ENCODE data around the gene NOL6. TPM values are rescaled to one million over a fixed set of nuclear protein-coding genes. Genes with fewer than 3 reads are reported as not detected.
A peak's percentile ranks its signal among the peaks of the same experiment; 100 is the strongest.

The NOL6 gene
- total and polyA plus RNA-seq, 2 of the 13 experiments (the other 11 are each of a cell fraction or from before 2014, with no cell fraction given): 17.0 to 30.2 TPM

DNA sequence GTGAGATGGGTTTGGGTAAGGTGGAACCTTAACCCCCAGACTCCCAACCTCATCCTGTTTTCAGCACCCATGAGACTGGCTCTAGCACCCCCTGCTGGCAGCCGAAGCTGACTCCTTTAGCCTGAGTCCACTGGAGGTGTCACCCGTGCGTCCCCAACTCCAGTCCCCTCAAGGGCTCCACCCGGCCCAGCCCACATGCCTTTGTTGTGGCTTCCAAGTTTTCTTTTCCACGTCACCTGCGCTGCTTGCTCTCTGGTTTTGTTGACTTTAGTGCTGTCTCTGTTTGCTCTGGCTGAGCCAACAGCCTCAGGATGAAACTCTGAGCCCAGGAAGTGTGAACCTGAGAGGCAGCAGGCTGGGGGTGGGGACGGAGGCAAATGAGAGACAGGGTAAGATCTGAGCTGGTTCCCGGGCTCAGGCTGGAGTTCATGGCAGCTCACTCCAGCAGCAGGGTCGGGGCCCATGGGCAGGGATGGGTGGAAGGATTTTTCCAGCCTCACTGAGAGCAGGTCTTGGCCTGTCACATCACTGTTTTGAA is 58.2 kb downstream of the NOL6 start (continued):
- TF ChIP-seq ZNF33B (CRISPR knock-in tag; IDR thresholded peaks at IDR 0.05) (peak; percentile 87; the same call in 1 of the 2 replicates), FOXJ3 (CRISPR knock-in tag; IDR thresholded peaks at IDR 0.05; ENCODE audit: borderline replicate concordance) (peak; percentile 97), CCAR2 (optimal IDR thresholded peaks at IDR 0.05; ENCODE audit: low read depth, low read length) (peak; percentile 94), ZNF605 (CRISPR knock-in tag; IDR thresholded peaks at IDR 0.05) (peak; percentile 96), POLR2AphosphoS2 (IDR thresholded peaks at IDR 0.05; ENCODE audit: low read depth, low read length) (no peak), CBX2 (IDR thresholded peaks at IDR 0.05; ENCODE audit: low read depth, low read length) (no peak), CBX2 (CRISPR knock-in tag; IDR thresholded peaks at IDR 0.05; ENCODE audit: low read depth) (peak; percentile 52; the same call in 1 of the 2 replicates), HNRNPH1 (optimal IDR thresholded peaks at IDR 0.05; ENCODE audit: low read depth, low read length) (no peak), RARA (CRISPR knock-in tag; IDR thresholded peaks at IDR 0.05) (peak; percentile 97), NFATC3 (CRISPR knock-in tag; IDR thresholded peaks at IDR 0.05) (peak; percentile 52; the same call in 1 of the 2 replicates), TP53 (CRISPR knock-in tag; conservative IDR thresholded peaks at IDR 0.05) (peak; percentile 90), ZNF781 (CRISPR knock-in tag; IDR thresholded peaks at IDR 0.05; ENCODE audit: borderline replicate concordance, not compliant biosample characterization) (no peak), ZNF720 (CRISPR knock-in tag; IDR thresholded peaks at IDR 0.05) (no peak), KLF11 (CRISPR knock-in tag; IDR thresholded peaks at IDR 0.05) (0 out of 2 replicates have a peak, but pooled peaks have one; percentile 78), ZNF432 (CRISPR knock-in tag; IDR thresholded peaks at IDR 0.05; ENCODE audit: borderline replicate concordance) (no peak), NFYB (CRISPR knock-in tag; IDR thresholded peaks at IDR 0.05) (peak; percentile 40; the same call in 1 of the 2 replicates), ARID2 (CRISPR knock-in tag; IDR thresholded peaks at IDR 0.05; ENCODE audit: borderline replicate concordance) (no peak), TAF1 (CRISPR knock-in tag; IDR thresholded peaks at IDR 0.05) (no peak), CBX1 (IDR thresholded peaks at IDR 0.05; ENCODE audit: low read depth) (no peak), ZNF761 (CRISPR knock-in tag; conservative IDR thresholded peaks at IDR 0.05) (peak; percentile 66; the same call in 1 of the 2 replicates), ZNF121 (CRISPR knock-in tag; IDR thresholded peaks at IDR 0.05) (peak; percentile 76; the same call in 1 of the 2 replicates), IRF2 (CRISPR knock-in tag; IDR thresholded peaks at IDR 0.05) (peak; percentile 97)
- TF ChIP-seq, protein P1, sequence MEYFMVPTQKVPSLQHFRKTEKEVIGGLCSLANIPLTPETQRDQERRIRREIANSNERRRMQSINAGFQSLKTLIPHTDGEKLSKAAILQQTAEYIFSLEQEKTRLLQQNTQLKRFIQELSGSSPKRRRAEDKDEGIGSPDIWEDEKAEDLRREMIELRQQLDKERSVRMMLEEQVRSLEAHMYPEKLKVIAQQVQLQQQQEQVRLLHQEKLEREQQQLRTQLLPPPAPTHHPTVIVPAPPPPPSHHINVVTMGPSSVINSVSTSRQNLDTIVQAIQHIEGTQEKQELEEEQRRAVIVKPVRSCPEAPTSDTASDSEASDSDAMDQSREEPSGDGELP (IDR thresholded peaks at IDR 0.05; ENCODE audit: borderline replicate concordance, low read depth): peak; percentile 92
- TF ChIP-seq, protein P2, sequence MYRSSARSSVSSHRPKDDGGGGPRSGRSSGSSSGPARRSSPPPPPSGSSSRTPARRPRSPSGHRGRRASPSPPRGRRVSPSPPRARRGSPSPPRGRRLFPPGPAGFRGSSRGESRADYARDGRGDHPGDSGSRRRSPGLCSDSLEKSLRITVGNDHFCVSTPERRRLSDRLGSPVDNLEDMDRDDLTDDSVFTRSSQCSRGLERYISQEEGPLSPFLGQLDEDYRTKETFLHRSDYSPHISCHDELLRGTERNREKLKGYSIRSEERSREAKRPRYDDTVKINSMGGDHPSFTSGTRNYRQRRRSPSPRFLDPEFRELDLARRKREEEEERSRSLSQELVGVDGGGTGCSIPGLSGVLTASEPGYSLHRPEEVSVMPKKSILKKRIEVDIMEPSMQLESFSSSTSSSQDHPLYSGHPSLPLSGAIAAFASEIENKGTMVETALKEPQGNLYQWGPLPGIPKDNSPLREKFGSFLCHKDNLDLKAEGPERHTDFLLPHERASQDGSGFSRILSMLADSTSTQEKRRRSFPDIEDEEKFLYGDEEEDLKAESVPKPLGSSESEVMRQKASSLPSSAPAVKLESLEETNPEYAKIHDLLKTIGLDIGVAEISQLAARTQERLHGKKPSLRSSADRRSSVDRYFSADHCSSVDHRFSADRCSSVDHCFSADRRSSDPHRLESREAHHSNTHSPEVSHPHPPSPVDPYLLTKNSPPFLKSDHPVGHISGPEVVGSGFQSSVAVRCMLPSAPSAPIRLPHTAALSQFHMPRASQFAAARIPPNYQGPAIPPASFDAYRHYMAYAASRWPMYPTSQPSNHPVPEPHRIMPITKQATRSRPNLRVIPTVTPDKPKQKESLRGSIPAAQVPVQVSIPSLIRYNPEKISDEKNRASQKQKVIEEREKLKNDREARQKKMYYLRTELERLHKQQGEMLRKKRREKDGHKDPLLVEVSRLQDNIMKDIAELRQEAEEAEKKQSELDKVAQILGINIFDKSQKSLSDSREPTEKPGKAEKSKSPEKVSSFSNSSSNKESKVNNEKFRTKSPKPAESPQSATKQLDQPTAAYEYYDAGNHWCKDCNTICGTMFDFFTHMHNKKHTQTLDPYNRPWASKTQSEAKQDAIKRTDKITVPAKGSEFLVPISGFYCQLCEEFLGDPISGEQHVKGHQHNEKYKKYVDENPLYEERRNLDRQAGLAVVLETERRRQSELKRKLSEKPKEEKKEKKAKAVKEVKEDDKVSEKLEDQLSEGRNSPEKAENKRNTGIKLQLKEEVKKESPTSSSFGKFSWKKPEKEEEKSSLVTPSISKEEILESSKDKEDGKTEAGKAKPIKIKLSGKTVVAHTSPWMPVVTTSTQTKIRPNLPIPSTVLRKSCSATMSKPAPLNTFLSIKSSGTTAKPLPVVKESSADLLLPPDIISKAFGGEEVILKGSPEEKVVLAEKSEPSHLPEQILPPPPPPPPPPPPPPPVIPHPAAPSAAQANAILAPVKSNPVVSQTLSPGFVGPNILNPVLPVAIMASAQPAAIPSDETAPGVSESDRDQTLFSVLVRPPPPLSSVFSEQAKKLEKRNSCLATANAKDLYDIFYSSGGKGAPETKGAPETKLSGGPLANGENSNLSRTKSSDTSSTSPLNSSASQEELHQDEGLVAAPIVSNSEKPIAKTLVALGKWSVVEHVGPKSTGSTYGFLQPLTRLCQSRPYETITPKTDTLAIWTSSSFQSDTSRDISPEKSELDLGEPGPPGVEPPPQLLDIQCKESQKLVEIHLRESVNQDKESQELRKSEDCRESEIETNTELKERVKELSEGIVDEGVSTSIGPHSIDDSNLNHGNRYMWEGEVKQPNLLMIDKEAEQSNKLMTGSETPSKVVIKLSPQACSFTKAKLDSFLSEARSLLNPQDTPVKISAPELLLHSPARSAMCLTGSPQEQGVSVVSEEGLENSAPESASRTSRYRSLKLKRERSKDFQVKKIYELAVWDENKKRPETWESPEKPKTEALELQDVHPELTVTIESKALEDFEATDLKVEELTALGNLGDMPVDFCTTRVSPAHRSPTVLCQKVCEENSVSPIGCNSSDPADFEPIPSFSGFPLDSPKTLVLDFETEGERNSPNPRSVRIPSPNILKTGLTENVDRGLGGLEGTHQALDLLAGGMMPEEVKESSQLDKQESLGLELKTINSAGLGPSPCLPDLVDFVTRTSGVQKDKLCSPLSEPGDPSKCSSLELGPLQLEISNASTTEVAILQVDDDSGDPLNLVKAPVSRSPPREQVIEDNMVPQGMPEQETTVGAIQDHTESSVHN (CRISPR knock-in tag; IDR thresholded peaks at IDR 0.05): 0 out of 2 replicates have a peak, but pooled peaks have one; percentile 55

Data from HepG2 (cell line).